NCI-H526 treated with DMSO at 0.1 percent for 48 hours (cell line): Measurements from ENCODE around the gene TIMM44.
"Not testable (repeated sequence)": the region's sequence is repeated elsewhere in the genome, so short reads cannot be mapped to it uniquely, and the experiment has no call there.

Source experiments
- DNase-seq: peaks from one replicate; lab custom pipeline; 2025; lab: John Stamatoyannopoulos, UW

TIMM44 gene

GRCh38 chr19:7977021-7977722, 33.7 kb upstream of the TIMM44 start:
- no peak for DNase-seq

GRCh38 chr19:7976461-7976860, 33.0 kb upstream of the TIMM44 start:
- no peak for DNase-seq

DNA sequence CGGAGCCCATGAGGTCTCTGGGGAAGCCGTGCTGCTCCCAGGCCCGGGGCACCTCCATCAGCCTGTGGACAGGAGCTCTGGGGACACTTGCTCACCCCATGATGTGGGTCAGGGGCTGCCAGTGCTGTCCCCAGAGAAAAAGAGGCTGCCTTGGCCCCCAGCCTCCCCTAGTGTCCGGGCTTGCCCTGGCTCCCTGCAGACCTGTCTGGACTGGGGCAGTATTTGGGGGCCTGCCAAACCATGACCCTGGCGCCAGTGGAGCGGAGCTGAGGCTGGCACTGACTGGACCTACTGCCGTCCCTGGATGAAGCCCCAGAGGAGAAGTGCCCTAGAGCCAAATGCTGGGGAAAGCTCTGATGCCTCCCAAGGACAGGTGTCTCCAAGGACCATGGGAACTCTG, 31.6 kb upstream of the TIMM44 start:
- DNase-seq, result no peak

DNA sequence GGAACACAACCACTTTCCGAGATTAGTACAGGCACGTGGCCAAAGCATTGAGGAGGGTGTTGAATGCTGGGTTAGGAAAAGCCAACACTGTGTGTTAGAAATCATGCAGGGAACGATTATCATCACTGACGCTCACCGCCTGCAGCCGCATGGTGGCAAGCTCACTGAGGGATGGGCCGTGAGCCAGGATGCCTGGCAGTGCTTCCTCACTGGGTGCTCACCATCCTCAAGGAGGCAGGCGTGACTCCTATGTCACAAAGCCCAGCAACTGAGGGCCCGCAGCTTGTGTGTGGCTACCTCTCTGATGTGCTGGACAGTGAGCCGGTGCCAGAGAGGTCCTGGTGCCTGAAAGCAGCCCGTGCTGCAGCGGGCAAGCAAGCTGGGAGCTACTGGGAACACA, 30.4 kb upstream of the TIMM44 start:
- no peak for DNase-seq

DNA sequence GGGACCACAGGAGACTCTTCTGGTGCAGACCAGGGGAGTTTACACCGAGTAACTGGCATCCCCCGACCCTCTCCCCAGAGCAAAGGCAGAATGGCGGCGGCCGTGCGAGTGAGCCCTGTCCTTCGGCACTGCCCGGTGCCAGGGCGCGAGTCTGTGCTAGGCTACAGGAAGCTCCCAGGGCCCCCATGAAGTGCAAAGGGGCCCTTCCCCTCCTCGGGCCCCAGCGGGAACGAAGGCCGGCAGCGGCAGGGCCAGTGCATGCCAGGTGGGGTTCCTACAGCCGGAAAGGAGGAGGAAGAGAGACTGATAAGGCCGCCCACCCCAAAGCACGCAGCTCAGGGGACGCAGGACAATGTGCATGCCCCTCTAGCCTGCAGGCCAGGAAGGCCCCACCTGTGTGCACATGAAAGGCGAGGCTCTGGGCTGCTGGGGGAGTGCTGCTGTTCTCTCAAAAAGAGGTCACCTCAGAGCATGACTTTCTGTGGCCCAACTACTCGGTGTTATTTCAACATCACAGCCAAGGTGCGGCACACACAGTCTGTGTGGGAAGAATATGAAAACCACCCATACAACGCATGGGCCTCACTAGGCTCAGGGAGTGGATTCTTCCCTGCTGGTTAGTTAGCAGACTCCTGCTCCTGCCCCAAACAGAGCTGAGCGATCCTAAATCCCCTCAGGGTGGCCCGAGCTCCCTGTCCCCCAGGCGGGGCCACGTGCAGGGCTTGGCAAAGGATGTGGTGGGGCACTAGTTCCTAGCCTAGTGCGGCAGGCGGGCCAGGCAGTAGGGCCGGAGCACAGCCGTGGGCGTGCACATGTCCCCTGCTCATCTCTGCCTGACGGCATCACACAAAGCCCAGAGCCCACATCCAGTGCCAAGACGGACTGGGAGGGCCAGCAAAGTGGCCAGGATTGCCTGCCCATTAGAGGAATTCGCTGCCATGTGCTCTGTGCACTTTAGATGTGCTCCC, 28.4 kb upstream of the TIMM44 start:
- DNase-seq, result no peak

- DNase-seq, result no peak
Observed at GRCh38 chr19:7970716-7971448, 27.4 kb upstream of the TIMM44 start.

DNA sequence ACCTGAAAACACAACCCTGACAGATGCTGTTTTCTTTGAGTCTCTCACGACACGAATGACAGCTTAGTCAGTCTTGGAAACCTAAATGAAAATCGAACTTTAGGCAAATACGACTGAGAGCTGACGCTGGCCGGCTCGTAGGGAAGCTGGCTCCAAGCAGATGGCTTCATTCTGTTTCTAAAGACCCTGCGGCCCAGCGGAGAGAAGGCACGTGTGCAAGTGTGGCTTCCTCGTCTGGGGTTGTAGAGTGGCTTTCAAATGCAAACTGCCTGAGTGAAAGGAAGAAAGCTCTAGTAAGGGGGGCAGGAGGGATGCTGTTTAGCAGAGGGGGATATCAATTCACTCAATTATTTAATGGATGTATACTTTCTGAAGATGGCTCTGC, 26.1 kb upstream of the TIMM44 start:
- DNase-seq, result no peak

DNA sequence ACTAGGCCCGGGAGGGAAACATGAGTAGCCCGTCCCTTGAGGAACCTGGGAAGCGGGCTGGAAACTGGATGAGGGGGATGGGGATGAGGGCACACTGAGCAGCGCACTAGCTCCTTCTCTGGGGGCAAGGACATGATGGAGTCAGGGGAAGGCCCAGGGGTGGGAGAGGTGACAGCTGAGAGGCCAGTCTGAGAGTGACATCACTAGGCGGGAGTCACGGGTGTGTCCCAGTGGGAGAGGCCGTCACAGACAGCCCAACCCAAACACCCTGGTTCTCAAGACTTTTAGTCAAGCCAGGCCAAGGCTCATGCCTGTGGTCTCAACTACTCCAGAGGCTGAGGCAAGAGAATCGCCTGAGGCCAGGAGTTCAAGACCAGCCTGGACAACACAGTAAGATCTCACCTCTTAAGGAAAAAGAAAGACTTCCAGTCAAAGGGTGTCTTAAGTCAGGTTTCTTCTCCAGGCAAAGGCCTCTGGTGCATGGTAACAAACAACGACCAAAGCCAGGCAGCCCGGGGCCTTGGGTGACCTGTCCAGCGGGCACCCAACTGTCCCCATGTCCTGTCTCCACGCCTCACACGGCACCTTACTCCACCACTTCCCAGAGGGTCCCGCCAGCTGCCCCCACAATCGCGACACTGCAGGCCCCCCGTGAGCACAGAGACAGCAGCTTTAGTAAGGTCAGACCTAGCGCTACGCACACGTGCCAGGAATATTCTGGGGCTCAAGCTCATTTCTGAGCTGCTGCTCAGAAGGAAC, 25.5 kb upstream of the TIMM44 start:
- DNase-seq, result no peak

DNA sequence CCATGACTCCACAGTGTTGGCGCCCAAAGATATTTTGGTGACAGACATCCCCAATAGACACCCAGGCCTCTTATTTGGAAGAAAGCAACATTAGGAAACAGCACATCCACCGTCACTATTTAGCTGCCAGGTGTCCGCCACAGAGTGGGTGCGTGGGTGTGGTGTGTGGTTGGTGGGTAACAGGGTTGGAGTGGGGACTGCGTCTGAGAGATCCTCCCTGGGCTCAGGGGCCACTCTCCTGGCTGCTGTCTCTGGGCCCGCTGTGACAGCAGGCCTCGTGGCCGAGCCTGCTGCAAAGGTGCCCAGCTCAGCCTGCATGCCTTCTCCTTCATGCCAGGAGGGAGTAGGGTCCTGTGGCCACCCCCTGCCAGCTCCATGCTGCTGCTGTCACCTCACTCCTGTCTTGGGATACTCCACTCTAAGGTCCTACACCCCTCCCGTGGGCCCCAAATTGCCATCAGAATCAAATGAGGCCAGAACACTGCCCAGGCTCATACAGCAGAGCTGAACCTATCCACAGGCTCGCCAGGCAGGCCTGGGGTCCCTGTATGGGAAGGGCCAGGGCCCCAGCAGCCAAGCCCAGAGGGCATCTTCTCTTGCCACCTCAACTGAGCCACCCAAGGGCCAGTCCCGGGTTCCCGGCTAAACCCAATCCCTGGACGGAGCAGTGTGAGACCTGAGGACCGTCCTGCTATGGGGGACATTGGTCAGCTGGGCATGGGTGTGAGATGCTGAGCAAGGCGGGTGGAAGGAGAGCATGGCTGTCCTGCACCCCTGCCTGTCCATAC, 24.7 kb upstream of the TIMM44 start:
- DNase-seq, result no peak

DNA sequence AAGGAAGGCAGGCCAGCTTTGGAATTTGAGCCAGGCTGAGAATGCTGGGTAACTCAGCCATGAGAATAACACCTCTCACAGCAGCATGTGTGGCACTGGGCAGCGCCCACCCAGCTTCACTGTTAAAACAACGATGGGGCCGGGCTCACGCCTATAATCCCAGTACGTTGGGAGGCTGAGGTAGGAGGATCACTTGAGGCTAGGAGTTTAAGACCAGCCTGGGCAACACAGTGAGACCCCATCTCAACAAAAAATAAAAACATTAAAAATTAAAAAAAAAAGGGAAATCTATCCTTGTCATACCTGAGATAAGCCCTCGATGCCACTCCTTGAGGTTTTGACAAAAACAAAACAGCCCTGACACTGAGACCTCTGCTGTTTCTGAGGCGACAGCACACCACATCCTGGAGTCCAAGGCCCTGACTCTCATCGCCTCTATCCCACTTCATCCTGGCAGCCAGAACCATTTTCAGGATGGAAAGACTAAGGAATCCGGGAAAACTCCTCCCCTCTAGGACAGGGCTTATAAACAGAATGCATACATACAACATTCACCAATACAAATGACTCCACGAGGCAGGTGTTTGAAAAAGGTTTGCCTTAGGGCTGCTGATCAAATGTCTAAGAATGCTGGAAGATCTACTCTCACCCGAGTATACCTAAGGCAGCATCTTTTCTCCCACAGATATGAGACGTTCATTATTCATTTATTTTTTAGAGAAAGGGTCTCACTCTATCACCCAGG, 22.6 kb upstream of the TIMM44 start:
- DNase-seq, result no peak

DNA sequence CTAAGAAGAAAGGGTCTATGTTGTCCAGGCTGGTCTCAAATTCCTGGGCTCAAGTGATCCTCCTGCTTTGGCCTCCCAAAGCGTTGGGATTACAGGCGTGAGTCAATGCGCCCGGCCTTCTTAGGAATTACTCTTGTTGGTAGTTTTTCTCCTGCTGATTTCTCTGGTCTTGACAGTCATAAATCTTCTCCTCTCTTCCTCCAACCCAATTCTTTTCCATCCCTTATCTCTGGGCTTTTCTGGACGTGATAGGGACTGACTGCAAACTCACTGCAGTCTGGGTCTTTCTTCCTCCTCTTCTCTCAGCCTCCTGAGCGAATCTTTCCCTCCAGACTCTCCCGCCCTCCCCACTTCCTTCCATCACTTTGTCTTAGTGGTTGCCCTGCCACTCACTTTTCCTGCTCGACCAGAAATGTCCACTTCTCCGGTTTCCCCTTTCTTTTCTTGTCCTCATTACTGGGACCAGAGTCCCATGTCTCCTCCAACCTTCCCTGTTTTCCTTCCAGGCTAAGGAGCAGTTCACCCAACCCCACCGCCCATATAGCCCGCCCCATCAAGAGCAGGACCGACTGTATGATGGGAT, 21.9 kb upstream of the TIMM44 start:
- no peak for DNase-seq

DNA sequence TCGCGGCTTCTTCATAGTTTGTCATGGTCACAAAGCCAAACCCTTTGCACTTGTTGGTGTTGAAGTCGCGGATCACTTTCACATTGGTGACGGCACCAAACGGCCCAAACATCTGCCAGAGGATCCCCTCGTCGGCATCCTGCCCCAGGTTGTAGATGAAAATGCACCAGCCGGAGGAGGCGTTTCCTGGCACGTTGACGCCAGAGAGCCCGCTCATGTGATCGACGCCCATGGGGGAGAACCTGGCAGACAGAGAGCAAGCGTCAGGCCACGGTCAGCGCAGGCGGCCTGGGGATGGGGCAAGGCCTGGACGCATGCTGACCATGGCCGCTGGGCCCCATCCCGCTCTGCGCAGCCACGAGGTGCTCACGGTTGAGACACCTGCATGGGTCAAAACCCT, 20.1 kb upstream of the TIMM44 start:
- DNase-seq, result no peak

DNA sequence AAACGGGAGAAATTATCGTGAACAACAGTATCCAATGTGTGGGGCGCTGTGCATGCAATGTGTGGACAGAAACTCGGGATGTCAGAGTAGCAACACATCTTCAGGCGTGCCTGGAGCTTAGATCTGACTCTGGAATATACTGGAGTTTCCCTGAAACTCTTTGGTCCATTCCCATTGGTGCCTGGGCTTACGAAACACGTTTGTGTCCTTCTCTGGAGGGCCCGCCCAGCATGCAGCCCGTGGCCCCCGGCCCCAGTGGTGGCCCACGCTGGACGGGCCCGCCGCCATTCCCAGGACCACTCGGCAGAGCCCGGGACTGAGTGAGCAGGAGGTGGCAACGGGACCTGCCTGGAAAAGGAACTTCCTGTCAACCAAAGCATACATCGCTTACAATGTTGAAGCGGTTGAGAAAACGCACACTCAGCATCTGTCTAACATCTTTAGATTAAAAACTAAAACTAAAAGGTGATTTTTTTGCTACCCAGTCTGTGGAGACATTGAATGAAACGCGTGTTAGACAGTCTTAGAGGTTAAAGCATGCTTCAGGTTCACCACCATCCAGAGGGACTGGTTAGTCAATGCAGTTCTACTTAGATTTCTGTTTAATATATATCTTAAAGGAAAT, 19.3 kb upstream of the TIMM44 start:
- DNase-seq, result no peak

GRCh38 chr19:7961920-7962626, 18.6 kb upstream of the TIMM44 start:
- no peak for DNase-seq

- not testable (repeated sequence) for DNase-seq
Observed at GRCh38 chr19:7961082-7961481, 17.6 kb upstream of the TIMM44 start.

DNA sequence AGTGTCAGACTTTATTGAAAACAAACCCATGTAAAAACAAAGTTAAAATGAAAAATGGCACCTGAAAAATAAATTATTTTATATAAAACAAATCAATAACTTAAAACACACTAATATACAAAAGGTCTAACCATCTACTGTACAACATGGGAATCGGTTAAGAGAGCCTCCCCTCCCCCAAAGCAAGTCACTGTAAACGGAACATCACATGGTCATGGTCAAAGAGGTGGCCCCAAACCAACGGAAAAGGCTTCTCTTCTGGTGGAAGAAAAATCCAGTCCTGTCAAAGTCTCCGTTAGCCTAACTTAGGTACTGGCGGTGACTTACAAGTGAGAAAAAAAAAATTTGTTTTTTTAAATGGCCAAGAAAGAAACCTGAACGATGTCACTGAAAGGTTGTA, 15.7 kb upstream of the TIMM44 start:
- DNase-seq, result no peak

DNA sequence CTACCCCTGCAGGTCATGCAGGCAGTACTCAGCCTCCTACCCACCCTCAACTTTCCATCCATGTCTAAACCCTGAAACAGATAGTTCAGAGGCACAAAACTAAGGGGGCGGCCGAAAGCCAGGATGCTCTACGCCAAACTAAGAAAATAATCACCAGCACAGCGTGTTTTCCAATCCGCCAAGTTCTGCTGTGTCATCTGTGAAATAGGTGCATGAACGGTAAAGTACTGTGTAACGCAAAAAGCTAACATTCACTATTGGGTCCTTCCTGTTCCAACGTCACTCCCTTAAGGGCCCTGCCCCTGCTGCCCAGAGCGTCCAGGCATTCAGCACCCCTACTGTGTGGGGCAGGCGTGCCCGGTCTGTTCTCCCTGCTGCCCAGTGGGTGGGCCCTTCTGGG, 12.2 kb upstream of the TIMM44 start:
- no peak for DNase-seq

DNA sequence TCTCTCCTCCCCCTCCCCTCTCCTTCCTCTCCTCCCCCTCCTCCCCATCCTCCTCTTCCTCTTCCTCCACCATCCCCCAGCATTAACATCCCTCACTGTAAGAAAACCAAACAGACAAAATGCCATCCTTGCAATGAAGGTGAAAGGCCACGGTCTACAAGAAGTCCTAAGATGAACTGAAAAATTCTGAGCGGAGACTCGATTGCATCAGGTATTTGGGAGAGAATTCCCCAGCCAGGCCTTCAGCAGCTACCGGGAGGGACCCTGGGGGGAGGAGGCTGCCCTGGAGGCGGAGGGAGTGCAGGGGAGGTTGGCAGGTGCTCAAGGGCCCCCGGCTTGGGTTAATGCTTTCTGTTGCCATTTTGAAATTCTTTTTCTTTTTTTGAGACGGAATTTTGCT, 10.1 kb upstream of the TIMM44 start:
- DNase-seq, result no peak

DNA sequence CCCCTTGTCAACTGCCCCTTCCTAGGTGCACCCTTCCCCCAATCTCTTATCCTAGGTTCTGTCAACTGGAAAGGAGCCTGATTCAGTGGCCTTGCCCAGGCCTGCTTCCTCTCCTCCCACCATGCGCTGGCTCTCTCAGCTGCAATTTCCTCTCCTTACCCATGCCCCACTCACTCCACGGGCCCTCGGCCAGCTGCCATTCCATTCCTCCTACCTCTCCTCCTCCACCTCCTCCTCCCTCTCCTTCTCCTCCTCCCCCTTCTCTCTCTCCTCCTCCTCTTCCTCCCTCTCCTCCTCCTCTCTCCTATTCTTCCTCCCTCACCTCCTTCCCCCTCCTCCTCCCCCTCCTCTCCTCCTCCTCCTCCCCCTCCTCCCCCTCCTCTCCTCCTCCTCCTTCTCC, 9.6 kb upstream of the TIMM44 start:
- DNase-seq, result no peak
